PC-3 (cell line): ENCODE measurements around the gene SDCBP2.

Experiments used
- CTCF ChIP-seq: fragments of 300-600 bp; sonication (generic); conservative IDR thresholded peaks from 2 replicates; pipeline ENCODE4 v1.5.1; 2017; ENCODE audit warnings: antibody characterized with exemption, low read depth, mild to moderate bottlenecking, low read length
- EZH2phosphoT487 ChIP-seq: fragments of 300-600 bp; sonication (generic); IDR thresholded peaks from 2 replicates; pipeline ENCODE4 v1.6.1; 2018; ENCODE audit warnings: mild to moderate bottlenecking, antibody characterized with exemption, low read length, borderline replicate concordance

GRCh38 chr20:1283522-1284510 lies 45.1 kb downstream of the SDCBP2 start:
- no peak for TF ChIP-seq EZH2phosphoT487
- no peak for TF ChIP-seq CTCF
